ENCODE measurements around the gene CDC25C.
"Not testable (repeated sequence)": the region's sequence is repeated elsewhere in the genome, so short reads cannot be mapped to it uniquely, and the experiment has no call there.

Gene CDC25C

GRCh38 chr5:138276402-138277054, 55.1 kb downstream of the CDC25C start:
- DNase-seq (ENCODE audit: low read depth in 2 of 2) = no peak

GRCh38 chr5:138275895-138276294, 55.7 kb downstream of the CDC25C start:
- no peak for DNase-seq (ENCODE audit: low read depth in 2 of 2)

DNA sequence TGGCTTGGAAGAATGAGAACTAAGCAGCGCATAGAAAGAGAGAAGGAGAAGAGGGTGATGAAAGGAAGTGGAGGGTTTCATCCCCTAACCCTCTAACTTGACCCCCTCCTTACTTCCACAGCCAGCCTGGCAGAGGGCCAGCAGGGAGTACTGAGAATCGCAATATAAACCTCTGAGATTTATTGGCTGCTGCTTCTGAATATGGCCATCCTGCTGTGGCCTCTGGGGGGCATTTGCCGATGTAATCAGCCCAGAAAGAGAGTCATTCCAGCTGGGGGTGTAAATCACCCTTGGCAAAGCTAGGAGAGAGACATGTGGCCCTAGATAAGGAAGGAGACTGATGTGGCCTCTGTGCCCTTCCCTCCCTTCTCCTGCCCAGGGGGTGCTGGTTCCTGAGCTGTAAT, 56.2 kb downstream of the CDC25C start:
- no peak for DNase-seq (ENCODE audit: low read depth in 2 of 2)

DNA sequence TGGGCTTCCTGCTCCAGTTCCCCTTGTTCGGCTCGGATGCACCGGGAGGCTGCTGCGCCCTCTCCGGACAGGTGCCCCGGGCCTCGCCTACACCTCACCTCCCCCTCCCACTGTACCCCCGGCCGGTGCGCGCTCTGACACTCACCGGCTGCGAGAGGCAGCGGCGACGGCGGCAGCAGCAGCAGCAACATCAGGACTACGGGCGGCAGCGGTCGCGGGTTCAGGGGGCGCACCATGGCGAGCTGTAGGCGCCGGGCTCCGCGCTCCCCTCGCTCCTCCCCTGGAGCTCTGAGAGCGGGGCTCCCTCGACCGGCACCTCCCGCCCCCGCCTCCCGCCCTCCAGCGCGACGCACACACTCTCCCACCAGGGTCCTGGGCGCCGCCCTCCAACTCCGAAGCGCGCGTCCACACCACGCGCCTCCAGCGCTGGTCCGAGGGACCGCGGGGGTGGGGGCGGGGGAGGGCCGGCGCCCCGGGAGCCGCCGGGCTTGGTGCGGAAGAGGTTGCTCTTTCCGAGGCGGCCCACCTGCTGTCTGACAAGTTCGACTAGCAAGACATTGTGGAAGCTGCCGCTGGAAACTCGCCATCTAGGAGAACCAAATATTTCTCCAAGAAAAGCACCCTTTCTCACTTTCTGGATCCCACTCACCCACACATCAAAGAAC, 57.3 kb downstream of the CDC25C start, which contains the start of gene GFRA3:
Gene GFRA3 (minus strand): TSS at position 433 of the 665 bp plus-strand sequence. CDS start 197 bp downstream, at position 236.
- DNase-seq (ENCODE audit: low read depth in 2 of 2) = no peak

- no peak for DNase-seq (ENCODE audit: low read depth in 2 of 2)
Observed at GRCh38 chr5:138273834-138274188, 57.8 kb downstream of the CDC25C start.

DNA sequence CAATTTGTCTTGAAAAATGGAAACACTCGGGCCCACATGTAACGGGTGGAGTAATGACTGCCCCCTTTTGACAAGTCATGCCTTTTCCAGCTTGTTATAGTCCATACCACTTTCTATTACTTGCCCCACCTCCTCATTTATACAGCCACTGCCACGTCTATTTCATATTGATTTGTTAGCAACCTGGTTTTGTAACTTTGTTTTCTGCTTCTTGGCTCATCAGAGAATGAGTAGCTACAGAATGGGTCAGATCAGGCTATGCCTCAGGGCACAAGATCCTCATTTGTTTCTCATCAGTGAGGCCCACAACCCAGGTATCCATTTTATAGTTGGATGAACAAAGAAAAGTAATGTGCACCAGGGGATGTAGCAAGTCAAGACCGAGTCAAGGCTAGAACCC, 58.9 kb downstream of the CDC25C start:
- no peak for DNase-seq (ENCODE audit: low read depth in 2 of 2)

GRCh38 chr5:138271281-138271680, 60.3 kb downstream of the CDC25C start:
- DNase-seq (ENCODE audit: low read depth in 2 of 2) = no peak

DNA sequence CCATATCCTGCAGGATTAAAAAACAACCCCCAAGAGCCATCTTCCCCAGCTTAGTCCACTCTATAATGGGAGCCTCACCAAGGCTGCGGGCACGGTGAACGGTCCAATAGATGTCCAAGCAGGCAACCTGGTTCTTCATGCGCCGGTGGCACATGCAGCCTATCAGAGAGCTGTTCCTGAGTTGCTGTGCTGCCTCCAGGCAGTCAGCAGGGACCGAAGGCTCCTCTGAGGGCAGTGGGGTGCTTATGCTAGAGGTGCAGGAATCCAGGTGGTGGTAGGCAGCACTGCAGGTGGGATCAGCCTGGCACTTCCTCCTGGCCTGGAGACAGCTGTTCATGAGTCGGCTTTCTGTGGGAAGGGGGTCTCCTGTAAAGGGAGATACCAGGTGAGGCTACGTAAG, 67.4 kb downstream of the CDC25C start:
- DNase-seq (ENCODE audit: low read depth in 2 of 2) = no peak

- DNase-seq (ENCODE audit: low read depth in 2 of 2) = no peak
Observed at GRCh38 chr5:138263581-138263980, 68.0 kb downstream of the CDC25C start.

DNA sequence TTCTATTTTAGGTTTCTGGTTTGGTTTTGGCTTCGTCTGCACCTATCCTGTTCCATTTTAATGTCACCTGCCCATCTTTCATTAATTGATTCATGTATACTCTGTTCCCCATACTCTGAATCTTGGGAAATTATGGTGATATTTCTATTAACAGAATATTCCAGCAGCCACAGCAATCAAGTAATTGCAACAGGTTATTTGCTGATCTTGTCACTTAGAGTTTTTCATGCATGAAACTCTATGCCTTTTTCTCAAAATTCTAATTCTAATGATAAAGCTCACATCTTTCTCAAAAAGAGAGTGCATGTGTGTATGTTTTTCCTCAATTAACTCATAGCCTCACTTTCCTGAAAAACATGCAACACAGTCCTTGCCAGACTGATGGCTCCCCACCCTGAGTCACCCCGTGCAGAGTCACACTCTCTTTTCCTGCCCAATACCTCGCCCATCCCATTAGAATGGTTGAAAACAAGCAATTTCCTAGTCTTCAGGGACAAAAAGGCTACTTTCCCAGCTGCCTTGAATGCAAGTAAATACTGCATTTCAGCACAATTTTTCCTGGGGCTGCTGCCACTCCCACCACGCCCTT, 72.8 kb downstream of the CDC25C start:
- DNase-seq (ENCODE audit: low read depth in 2 of 2) = no peak

DNA sequence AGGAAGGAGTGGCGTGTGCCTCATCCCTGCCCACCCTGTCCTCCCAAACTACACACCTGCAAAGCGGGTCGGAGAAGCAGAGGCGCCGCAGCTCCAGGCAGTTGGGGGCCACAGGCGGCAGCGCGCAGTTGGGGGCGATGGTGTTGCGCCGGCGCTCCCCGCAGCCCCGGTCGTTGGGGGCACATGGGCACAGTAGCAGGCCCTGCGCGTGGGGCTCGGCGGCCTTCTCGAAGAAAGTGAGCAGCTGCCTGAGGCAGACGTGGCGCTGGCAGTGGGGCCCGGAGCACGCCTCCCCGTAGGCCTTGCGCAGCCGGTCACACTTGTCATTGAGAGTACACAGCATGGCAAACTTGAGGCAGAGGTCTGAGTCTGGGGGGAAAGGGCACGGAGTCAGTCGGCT, 74.0 kb downstream of the CDC25C start:
- DNase-seq (ENCODE audit: low read depth in 2 of 2) = no peak

DNA sequence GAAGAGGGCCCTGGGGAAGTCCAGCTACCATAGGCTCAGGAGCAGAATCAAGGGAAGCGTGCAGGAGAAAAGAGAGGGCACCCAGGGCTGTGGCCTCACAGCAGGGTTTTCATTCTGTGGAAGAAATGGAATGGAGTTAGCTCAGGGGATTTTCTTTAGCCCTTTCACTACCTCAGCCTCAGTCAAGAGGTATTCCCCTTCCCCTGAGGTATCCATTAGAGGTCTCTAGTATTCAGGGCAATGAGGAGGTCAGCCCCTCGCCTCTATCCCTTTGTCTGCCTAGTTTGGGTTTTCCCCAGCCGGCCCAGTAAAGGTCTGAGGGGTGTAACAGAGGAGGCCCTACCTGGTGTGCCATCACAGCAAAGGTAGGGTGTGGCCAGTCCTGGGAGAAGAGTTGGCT, 78.7 kb downstream of the CDC25C start:
- DNase-seq (ENCODE audit: low read depth in 2 of 2) = no peak

DNA sequence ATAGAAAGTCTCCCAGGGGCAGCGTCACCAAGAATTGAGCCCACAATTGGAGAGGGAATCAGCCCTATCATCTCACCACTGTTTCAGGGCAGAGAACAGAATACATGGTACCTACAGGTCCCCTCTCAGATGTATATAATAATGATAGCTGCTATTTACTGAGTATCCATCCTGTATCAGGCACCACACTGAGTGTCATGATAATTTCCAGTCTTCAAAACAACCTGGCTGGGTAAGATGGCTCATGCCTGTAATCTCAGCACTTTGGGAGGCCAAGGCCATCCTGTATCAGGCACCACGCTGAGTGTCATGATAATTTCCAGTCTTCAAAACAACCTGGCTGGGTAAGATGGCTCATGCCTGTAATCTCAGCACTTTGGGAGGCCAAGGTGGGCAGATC, 83.8 kb downstream of the CDC25C start:
- not testable (repeated sequence) for DNase-seq (ENCODE audit: low read depth in 2 of 2)

DNA sequence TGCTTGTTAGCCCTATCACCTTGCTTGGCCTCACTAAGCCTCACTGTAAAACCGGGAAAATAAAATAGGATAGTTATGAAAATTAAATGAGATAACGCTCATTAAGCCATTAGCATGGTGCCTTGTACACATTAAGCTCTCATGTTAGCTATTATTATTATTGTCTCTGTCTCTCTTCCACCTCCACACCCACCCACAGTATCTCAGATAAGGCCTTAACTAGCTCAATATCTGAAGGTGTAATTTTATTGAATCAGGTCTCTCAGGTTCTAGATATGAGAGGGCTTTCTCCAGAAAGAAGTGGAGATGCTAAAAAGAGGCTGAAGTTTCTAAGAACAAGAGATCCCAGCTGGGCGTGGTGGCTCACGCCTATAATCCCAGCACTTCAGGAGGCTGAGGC, 84.8 kb downstream of the CDC25C start:
- DNase-seq (ENCODE audit: low read depth in 2 of 2) = no peak

- no peak for DNase-seq (ENCODE audit: low read depth in 2 of 2)
Observed at GRCh38 chr5:138246334-138246733, 85.3 kb downstream of the CDC25C start.

DNA sequence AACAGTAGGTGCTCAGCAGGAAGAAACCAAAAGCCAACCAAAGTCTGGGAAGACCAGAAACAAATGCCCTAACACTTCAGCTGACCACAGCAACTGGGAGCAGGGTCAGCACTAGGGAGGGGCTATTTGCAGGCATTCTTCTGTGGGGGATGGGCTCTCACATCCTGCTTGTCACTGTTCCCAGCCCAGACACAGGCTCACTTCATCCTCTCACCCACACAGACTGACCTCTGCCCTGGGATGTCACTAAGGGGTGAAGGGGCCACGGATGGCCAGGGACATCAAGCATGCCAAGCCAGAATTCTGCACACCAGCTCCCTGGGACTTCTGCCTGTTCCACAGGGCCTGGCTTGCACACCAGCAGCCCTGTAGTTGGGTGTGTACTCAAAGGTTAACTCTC, 85.9 kb downstream of the CDC25C start:
- DNase-seq (ENCODE audit: low read depth in 2 of 2) = no peak

GRCh38 chr5:138243794-138244193, 87.8 kb downstream of the CDC25C start:
- DNase-seq (ENCODE audit: low read depth in 2 of 2) = no peak

- DNase-seq (ENCODE audit: low read depth in 2 of 2) = no peak
Observed at GRCh38 chr5:138241688-138242571, 89.7 kb downstream of the CDC25C start.

GRCh38 chr5:138240650-138241385, 90.8 kb downstream of the CDC25C start:
- DNase-seq (ENCODE audit: low read depth in 2 of 2) = no peak

GRCh38 chr5:138238034-138238433, 93.6 kb downstream of the CDC25C start:
- DNase-seq (ENCODE audit: low read depth in 2 of 2) = no peak

All from fibroblast of skin of left biceps (primary cell).